D721Med (cell line): ENCODE results near the gene C4orf17.
"Not testable (repeated sequence)": the region's sequence is repeated elsewhere in the genome, so short reads cannot be mapped to it uniquely, and the experiment has no call there.

Source experiments
- DNase-seq: peaks from one replicate; pipeline ENCODE4 v3.0.0; 2011; ENCODE audit warnings: low spot score; ENCODE audit not compliant: insufficient read length
- FAIRE-seq: peaks from 2 replicates; lab custom pipeline; 2011; peaks lifted over from hg19 to GRCh38; lab: Jason Lieb, UNC
- TF ChIP-seq, protein P1 (sequence below): IDR thresholded peaks from 2 replicates; pipeline ENCODE4 v1.5.1; 2012; ENCODE audit warnings: mild to moderate bottlenecking, control low read depth; ENCODE audit not compliant: insufficient read depth; ENCODE audit errors: missing control alignments

The C4orf17 gene

GRCh38 chr4:99506781-99507180 lies 4.0 kb upstream of the C4orf17 start:
- TF ChIP-seq, protein P1, sequence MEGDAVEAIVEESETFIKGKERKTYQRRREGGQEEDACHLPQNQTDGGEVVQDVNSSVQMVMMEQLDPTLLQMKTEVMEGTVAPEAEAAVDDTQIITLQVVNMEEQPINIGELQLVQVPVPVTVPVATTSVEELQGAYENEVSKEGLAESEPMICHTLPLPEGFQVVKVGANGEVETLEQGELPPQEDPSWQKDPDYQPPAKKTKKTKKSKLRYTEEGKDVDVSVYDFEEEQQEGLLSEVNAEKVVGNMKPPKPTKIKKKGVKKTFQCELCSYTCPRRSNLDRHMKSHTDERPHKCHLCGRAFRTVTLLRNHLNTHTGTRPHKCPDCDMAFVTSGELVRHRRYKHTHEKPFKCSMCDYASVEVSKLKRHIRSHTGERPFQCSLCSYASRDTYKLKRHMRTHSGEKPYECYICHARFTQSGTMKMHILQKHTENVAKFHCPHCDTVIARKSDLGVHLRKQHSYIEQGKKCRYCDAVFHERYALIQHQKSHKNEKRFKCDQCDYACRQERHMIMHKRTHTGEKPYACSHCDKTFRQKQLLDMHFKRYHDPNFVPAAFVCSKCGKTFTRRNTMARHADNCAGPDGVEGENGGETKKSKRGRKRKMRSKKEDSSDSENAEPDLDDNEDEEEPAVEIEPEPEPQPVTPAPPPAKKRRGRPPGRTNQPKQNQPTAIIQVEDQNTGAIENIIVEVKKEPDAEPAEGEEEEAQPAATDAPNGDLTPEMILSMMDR: no peak
- DNase-seq: no peak
- FAIRE-seq: no peak

GRCh38 chr4:99507349-99507748 lies 3.5 kb upstream of the C4orf17 start:
- no peak for FAIRE-seq
- TF ChIP-seq, protein P1: no peak
- no peak for DNase-seq

DNA sequence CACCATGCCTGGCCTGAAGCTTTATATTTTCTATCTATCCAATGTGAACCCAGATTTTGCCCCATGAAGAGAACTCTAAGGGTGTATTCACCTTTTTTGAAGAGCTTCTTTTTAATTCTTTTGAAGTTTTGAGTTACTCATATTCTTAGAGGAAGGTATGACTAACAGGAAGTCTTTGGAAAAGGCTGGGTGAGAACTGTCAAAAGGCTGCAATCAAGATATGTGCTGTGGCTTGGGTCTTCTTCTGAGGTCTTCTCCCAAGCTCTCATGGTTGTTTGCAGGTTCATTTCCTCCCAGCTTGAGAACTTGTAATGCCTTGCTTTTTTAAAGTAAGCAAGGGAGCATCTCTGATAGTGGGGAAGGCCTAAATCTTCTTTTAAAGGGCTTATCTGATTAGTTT lies 3.1 kb upstream of the C4orf17 start:
- DNase-seq (no peak), FAIRE-seq (no peak)
- TF ChIP-seq, protein P1: no peak

DNA sequence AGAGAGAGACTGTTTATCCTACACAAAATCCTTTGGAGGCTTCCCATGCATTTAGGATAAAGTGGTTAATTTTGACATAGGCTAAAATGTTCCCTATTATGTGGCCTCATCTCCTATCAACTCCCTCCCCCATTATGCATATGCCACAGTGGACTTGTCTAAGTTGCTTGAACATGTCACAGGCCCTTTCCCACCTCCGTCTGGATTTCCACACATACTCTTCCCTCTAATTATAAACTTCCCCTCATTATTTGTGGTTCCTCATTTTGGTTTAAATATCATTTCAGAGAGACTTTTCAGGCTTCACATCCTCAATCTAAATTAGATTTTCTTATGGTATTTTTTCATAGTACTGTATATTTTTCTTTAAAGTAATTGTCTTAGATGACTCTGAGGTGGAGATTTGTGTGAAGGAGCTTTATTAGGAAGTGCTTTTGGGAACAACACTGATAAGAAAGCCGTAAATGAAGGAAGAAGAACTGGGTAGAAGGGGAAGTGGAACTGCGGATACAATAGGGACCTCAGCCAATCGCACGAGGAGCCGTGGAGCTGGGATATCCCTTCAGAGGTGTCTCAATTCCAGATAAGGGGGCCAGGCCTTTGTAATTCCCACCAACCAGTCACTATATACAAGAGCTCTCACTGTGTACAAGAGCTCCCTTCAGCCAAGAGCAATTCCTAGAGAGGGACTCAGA lies 7.9 kb downstream of the C4orf17 start:
- DNase-seq (no peak), FAIRE-seq (no peak)
- TF ChIP-seq, protein P1: no peak

DNA sequence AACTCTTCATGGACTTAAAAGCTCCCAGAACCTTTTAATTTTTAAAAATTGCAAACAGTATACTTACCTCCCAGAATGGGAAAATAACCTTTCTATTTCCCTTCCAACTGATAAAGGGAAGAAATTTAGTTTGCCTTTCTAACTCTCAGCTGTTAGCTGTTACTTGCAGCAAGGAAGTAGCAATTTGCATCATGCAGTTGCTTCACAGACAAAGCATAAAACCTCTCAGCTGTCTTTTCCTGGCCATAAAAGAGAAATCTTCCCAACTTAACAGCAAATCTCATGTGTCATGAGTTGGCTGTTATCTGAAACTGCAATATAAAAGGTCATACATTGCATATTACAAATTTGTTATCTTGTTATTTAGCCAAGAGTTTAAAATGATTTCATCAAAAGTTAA lies 18.4 kb downstream of the C4orf17 start:
- TF ChIP-seq, protein P1: no peak
- DNase-seq (no peak), FAIRE-seq (no peak)

DNA sequence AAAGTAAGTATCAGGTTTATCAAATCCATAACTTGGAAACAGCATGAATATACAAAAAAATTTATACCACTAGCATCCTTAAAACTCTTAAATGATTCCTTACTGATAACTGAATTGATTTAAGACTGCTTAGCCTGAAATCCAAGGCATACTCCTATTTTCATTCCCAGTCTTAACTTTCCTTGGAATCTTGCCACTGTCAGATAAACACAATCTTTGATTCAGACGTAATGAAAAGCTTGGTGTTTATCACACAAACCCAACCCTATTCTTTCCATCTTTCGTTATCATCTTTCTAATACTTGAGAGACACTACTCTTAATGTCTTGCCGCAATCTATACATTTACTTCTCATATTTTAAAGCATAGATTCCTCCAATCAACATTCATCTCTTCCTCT lies 19.1 kb downstream of the C4orf17 start:
- DNase-seq (no peak), FAIRE-seq (no peak)
- TF ChIP-seq, protein P1: no peak

- DNase-seq, FAIRE-seq: not testable (repeated sequence)
Measured at GRCh38 chr4:99534699-99535098, 23.9 kb downstream of the C4orf17 start.
